ENCODE measurements around the gene PMFBP1.

- TF ChIP-seq, protein P1, sequence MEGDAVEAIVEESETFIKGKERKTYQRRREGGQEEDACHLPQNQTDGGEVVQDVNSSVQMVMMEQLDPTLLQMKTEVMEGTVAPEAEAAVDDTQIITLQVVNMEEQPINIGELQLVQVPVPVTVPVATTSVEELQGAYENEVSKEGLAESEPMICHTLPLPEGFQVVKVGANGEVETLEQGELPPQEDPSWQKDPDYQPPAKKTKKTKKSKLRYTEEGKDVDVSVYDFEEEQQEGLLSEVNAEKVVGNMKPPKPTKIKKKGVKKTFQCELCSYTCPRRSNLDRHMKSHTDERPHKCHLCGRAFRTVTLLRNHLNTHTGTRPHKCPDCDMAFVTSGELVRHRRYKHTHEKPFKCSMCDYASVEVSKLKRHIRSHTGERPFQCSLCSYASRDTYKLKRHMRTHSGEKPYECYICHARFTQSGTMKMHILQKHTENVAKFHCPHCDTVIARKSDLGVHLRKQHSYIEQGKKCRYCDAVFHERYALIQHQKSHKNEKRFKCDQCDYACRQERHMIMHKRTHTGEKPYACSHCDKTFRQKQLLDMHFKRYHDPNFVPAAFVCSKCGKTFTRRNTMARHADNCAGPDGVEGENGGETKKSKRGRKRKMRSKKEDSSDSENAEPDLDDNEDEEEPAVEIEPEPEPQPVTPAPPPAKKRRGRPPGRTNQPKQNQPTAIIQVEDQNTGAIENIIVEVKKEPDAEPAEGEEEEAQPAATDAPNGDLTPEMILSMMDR (IDR thresholded peaks at IDR 0.05): no peak
- no peak for TF ChIP-seq POLR2A (IDR thresholded peaks at IDR 0.05)
These were observed 88.1 kb downstream of the PMFBP1 start for GRCh38 chr16:72083778-72084404.

All from uterus (tissue), 2 donors.